ENCODE results near the gene KSR2. TPM values are rescaled to one million over a fixed set of nuclear protein-coding genes. Genes with fewer than 3 reads are reported as not detected.

The KSR2 gene
- total RNA-seq, 1 experiment from 2014 or later: not detected

DNA sequence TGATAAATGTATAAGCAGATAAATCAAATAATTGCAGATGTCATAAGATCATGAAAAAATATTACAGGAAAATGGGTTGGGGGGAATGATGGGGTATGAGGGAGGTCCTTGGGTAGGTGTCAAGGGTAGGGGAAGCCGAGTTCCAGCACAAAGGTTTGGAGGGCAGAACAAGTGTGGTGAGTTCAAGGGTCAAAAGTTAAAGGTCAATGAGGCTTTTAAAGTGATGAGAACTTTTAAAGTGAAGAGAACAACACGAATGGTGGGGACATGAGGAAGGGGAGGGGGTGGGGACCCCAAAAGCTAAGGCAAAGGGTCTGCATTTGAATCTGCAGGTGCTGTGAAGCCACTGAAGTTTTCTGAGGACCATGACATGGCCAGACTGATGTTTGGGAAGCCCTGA is 406.8 kb downstream of the KSR2 start:
- H3K27me3 ChIP-seq (replicated peaks; ENCODE audit: insufficient read depth, low read depth, low read length, poor library complexity): no peaks in the 10 kb centered on the region
- no peak for DNase-seq (ENCODE audit: low spot score)
- H3K4me3 ChIP-seq (ENCODE audit: low read depth, low read length, poor library complexity, severe bottlenecking): no peak overlapping the region
- intact Hi-C loops (cut with micrococcal nuclease; ENCODE audit: unreplicated experiment): no loop called here
- no peaks in the 10 kb centered on the region for H3K9me3 ChIP-seq (ENCODE audit: low read depth, low read length, poor library complexity, severe bottlenecking)
- TF ChIP-seq, protein P1, sequence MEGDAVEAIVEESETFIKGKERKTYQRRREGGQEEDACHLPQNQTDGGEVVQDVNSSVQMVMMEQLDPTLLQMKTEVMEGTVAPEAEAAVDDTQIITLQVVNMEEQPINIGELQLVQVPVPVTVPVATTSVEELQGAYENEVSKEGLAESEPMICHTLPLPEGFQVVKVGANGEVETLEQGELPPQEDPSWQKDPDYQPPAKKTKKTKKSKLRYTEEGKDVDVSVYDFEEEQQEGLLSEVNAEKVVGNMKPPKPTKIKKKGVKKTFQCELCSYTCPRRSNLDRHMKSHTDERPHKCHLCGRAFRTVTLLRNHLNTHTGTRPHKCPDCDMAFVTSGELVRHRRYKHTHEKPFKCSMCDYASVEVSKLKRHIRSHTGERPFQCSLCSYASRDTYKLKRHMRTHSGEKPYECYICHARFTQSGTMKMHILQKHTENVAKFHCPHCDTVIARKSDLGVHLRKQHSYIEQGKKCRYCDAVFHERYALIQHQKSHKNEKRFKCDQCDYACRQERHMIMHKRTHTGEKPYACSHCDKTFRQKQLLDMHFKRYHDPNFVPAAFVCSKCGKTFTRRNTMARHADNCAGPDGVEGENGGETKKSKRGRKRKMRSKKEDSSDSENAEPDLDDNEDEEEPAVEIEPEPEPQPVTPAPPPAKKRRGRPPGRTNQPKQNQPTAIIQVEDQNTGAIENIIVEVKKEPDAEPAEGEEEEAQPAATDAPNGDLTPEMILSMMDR (conservative IDR thresholded peaks at IDR 0.05; ENCODE audit: low read depth, low read length): no peak
- no peak for TF ChIP-seq EZH2 (IDR thresholded peaks at IDR 0.05; ENCODE audit: borderline replicate concordance, low read depth, low read length, poor library complexity, severe bottlenecking)
- no peak overlapping the region for H3K27ac ChIP-seq (ENCODE audit: low read depth, low read length, poor library complexity, severe bottlenecking)
- ChIA-PET CTCF (no interaction called here), POLR2A (ENCODE audit: low non-redundant PET) (no interaction called here)
- no peaks in the 10 kb centered on the region for H3K36me3 ChIP-seq (ENCODE audit: insufficient read depth, low read length, poor library complexity, severe bottlenecking)
- no peaks in the 10 kb centered on the region for H3K4me1 ChIP-seq (ENCODE audit: insufficient read depth, low read length, poor library complexity, severe bottlenecking)
- BruUV-seq (replicated peaks): no TSS peak

DNA sequence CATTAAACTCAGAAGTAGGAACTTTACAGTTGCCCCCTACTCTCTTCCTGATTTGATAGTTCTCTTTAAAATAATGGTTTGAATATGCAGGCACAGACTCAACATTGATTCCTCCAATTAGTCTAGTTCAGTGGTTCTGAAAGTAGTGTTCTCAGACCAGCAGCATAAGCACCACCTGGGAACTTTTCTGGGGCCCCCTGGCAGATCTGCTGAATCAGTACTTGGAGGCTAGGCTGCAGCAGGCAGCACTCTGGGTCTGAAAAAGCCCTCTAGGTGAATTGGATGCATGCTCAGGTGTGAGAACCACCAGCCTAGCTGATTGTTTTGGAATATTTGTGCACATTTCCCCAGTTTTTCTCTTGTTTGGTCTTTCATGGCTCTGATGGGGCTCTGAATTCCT is 408.8 kb downstream of the KSR2 start:
- POLR2A ChIA-PET (ENCODE audit: low non-redundant PET): no interaction called here
- TF ChIP-seq, protein P1 (conservative IDR thresholded peaks at IDR 0.05; ENCODE audit: low read depth, low read length): no peak
- TF ChIP-seq EZH2 (IDR thresholded peaks at IDR 0.05; ENCODE audit: borderline replicate concordance, low read depth, low read length, poor library complexity, severe bottlenecking): no peak
- no peak for DNase-seq (ENCODE audit: low spot score)
- Histone ChIP-seq H3K27me3 (replicated peaks; ENCODE audit: insufficient read depth, low read depth, low read length, poor library complexity) (no peaks in the 10 kb centered on the region), H3K36me3 (ENCODE audit: insufficient read depth, low read length, poor library complexity, severe bottlenecking) (no peaks in the 10 kb centered on the region), H3K4me1 (ENCODE audit: insufficient read depth, low read length, poor library complexity, severe bottlenecking) (no peaks in the 10 kb centered on the region), H3K4me3 (ENCODE audit: low read depth, low read length, poor library complexity, severe bottlenecking) (no peak overlapping the region), H3K27ac (ENCODE audit: low read depth, low read length, poor library complexity, severe bottlenecking) (no peak overlapping the region), H3K9me3 (ENCODE audit: low read depth, low read length, poor library complexity, severe bottlenecking) (no peaks in the 10 kb centered on the region)
- intact Hi-C loops (cut with micrococcal nuclease; ENCODE audit: unreplicated experiment): no loop called here
- BruUV-seq (replicated peaks): no TSS peak
- CTCF ChIA-PET: no interaction called here

DNA sequence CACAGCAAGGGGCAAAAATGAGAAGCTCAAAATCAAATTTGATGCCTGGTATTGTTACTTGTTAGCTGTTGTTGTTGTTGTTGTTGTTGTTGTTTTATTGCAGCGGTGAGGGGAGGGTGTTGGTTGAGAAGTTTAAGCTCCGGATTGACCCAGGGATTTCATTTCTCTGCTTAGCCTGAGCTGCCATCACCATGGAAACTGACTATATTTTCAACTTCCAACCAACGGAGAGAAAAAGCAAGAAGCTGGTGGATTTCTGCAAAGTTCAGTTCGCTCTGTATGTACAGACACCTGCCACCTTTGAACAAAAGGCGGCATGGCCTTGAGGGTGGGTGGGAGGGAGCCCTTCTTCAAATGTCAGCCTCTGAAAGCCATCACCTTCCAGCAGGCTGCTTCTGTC is 412.9 kb downstream of the KSR2 start:
- Histone ChIP-seq H3K27ac (ENCODE audit: low read depth, low read length, poor library complexity, severe bottlenecking) (no peak overlapping the region), H3K4me1 (ENCODE audit: insufficient read depth, low read length, poor library complexity, severe bottlenecking) (no peaks in the 10 kb centered on the region), H3K4me3 (ENCODE audit: low read depth, low read length, poor library complexity, severe bottlenecking) (no peak overlapping the region), H3K9me3 (ENCODE audit: low read depth, low read length, poor library complexity, severe bottlenecking) (no peaks in the 10 kb centered on the region), H3K36me3 (ENCODE audit: insufficient read depth, low read length, poor library complexity, severe bottlenecking) (no peaks in the 10 kb centered on the region), H3K27me3 (replicated peaks; ENCODE audit: insufficient read depth, low read depth, low read length, poor library complexity) (no peaks in the 10 kb centered on the region)
- POLR2A ChIA-PET (ENCODE audit: low non-redundant PET): no interaction called here
- CTCF ChIA-PET: no interaction called here
- no peak for DNase-seq (ENCODE audit: low spot score)
- BruUV-seq (replicated peaks): no TSS peak
- intact Hi-C loops (cut with micrococcal nuclease; ENCODE audit: unreplicated experiment): no loop called here
- TF ChIP-seq EZH2 (IDR thresholded peaks at IDR 0.05; ENCODE audit: borderline replicate concordance, low read depth, low read length, poor library complexity, severe bottlenecking): no peak

DNA sequence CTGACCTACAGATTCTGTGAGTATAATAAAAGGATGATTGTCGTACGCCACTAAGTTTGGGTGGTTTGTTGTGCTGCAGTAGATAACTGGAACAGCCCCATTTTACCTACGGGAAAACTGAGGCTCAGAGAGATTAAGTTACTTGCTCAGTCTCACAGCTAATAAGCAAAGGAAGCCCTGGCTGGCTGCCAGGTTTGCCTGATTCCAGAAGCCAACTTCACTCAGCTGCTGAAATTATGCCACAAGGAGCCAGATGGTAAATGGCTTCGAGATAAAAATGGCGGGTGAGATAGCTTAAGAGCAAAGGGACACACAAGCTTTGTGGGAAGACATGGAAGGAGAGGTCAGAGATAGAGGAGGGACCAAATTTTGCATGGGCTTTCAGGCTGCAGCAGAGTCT is 415.8 kb downstream of the KSR2 start:
- no peak for DNase-seq (ENCODE audit: low spot score)
- no peaks in the 10 kb centered on the region for H3K36me3 ChIP-seq (ENCODE audit: insufficient read depth, low read length, poor library complexity, severe bottlenecking)
- ChIA-PET POLR2A (ENCODE audit: low non-redundant PET) (no interaction called here), CTCF (no interaction called here)
- no peak overlapping the region for H3K27ac ChIP-seq (ENCODE audit: low read depth, low read length, poor library complexity, severe bottlenecking)
- H3K4me1 ChIP-seq (ENCODE audit: insufficient read depth, low read length, poor library complexity, severe bottlenecking): no peaks in the 10 kb centered on the region
- TF ChIP-seq EZH2 (IDR thresholded peaks at IDR 0.05; ENCODE audit: borderline replicate concordance, low read depth, low read length, poor library complexity, severe bottlenecking): no peak
- TF ChIP-seq, protein P1 (conservative IDR thresholded peaks at IDR 0.05; ENCODE audit: low read depth, low read length): no peak
- intact Hi-C loops (cut with micrococcal nuclease; ENCODE audit: unreplicated experiment): no loop called here
- H3K27me3 ChIP-seq (replicated peaks; ENCODE audit: insufficient read depth, low read depth, low read length, poor library complexity): no peaks in the 10 kb centered on the region
- H3K9me3 ChIP-seq (ENCODE audit: low read depth, low read length, poor library complexity, severe bottlenecking): no peaks in the 10 kb centered on the region
- no peak overlapping the region for H3K4me3 ChIP-seq (ENCODE audit: low read depth, low read length, poor library complexity, severe bottlenecking)
- BruUV-seq (replicated peaks): no TSS peak

All from A673 (cell line).